Activated CD4-positive, alpha-beta T cell treated with anti-CD3 and anti-CD28 coated beads, Interleukin-2, amount 10 ng/mL, durations not matched to agents 7 days and 5 days (primary cell): Measurements from ENCODE around the gene TAF8. TPM values are rescaled to one million over a fixed set of nuclear protein-coding genes. Genes with fewer than 3 reads are reported as not detected.

Experiments
- CTCF ChIA-PET: fragments of 350-600 bp; sonication (Branson Sonifier 250); formaldehyde crosslinking; loops from one replicate; lab custom pipeline; 2021; ENCODE audit warnings: antibody characterized with exemption; lab: Charles Lee
- POLR2A ChIA-PET: fragments of 350-600 bp; sonication (Branson Sonifier 250); formaldehyde crosslinking; loops from one replicate; lab custom pipeline; 2021; ENCODE audit warnings: antibody characterized with exemption; lab: Charles Lee
- DNase-seq: peaks from one replicate; pipeline ENCODE4 v3.0.0-alpha.2; 2020
- H3K27ac Mint-ChIP-seq: one replicate; pipeline ENCODE4 v1.8.0; 2021; ENCODE audit warnings: mild to moderate bottlenecking, moderate library complexity, mixed read lengths
- H3K27me3 Mint-ChIP-seq: one replicate; pipeline ENCODE4 v1.8.0; 2021; ENCODE audit warnings: mixed read lengths
- H3K36me3 Mint-ChIP-seq: one replicate; pipeline ENCODE4 v1.8.0; 2021; ENCODE audit warnings: low read depth, mixed read lengths
- H3K4me1 Mint-ChIP-seq: one replicate; pipeline ENCODE4 v1.8.0; 2021; ENCODE audit warnings: mixed read lengths
- H3K4me3 Mint-ChIP-seq: one replicate; pipeline ENCODE4 v1.8.0; 2021; ENCODE audit warnings: mild to moderate bottlenecking, moderate library complexity, mixed read lengths
- H3K9me3 Mint-ChIP-seq: one replicate; pipeline ENCODE4 v1.8.0; 2021; ENCODE audit warnings: mixed read lengths
- total RNA-seq, 2 experiments: library from RNA; stranded (reverse); gene quantifications; one replicate each; pipeline ENCODE4 v1.2.3, GENCODE V29; 2021

Gene TAF8
- total RNA-seq, 2 experiments from 2014 or later, result 53.2 to 60.2 TPM

DNA sequence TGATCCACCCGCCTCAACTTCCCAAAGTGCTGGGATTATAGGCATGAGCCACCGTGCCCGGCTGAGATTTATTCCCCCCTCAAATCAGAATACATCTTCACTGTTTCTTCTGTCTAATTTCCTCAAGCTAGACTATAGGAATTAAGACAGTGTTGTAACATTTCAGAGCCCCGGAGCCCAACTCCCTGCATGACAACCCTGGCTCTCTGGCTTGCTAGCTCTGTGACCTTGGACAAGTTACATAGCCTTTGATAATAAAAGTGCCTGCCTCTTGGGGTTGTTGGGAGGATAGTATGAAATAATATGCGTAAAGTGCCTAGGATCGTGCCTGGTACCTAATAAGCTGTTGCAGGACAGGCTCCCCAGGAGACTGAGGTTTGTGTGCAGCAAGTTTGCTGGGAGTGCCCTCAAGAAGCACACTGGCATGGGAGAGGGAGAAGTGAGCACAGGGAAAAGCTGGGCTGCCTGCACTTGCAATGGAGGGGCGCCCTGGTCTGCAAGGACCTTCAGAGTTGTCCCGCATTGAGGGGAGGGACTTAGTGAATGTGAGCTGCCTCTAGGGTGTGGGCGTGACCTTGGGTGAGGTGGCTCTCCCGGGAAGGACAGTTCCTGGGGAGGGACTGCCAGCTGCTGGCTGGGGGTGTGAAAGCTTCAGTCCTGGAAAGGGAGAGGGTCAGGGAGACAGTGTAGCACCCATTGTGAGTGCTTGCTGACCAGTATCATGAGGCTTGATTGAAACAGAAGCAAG lies 43.4 kb downstream of the TAF8 start:
- Mint-ChIP-seq H3K27ac (no peak overlapping the region), H3K4me3 (no peak overlapping the region), H3K36me3 (no peaks in the 10 kb centered on the region), H3K27me3 (no peaks in the 10 kb centered on the region), H3K9me3 (no peaks in the 10 kb centered on the region), H3K4me1 (no peaks in the 10 kb centered on the region)
- DNase-seq, result no peak
- CTCF ChIA-PET, result interaction anchor here (1.2 to 10.6 kb wide), 6 partner anchors 10 to 318 kb away, joined by 3 to 62 read pairs (median 4); no protein-coding TSS in a partner anchor
- POLR2A ChIA-PET, result no interaction called here

DNA sequence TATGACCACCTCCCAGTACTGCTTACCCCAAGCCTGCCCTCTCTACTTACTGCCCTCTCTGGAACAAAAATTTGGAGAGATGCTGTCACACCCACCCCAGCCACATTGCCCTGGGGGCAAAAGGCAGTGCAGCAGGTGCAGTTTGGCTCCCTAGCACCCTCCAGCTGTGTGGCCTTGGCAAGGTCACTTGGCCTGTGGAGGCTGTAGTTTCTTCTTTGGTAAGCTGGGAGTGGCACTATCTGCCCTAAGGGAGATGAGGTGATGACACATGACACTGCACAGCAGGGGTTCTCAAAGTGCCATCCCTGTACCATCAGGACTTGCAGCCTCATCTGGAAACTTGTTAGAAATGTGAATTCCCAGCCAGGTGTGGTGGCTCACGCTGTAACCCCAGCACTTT lies 44.8 kb downstream of the TAF8 start:
- Mint-ChIP-seq H3K4me3 (no peak overlapping the region), H3K27ac (no peak overlapping the region), H3K27me3 (no peaks in the 10 kb centered on the region), H3K36me3 (no peaks in the 10 kb centered on the region), H3K9me3 (no peaks in the 10 kb centered on the region), H3K4me1 (peaks cover 6% of the 10 kb centered on the region)
- ChIA-PET POLR2A (interaction anchor here (0.6 kb wide), 1 partner anchor 17 kb away, joined by 5 read pairs; no protein-coding TSS in a partner anchor), CTCF (interaction anchor here (0.6 to 10.6 kb wide), 7 partner anchors 8 to 28 kb away, joined by 3 to 62 read pairs (median 3); no protein-coding TSS in a partner anchor)
- no peak for DNase-seq

- Mint-ChIP-seq H3K9me3 (no peaks in the 10 kb centered on the region), H3K4me1 (peaks cover 9% of the 10 kb centered on the region), H3K4me3 (no peak overlapping the region), H3K36me3 (no peaks in the 10 kb centered on the region), H3K27ac (no peak overlapping the region), H3K27me3 (no peaks in the 10 kb centered on the region)
- DNase-seq, result no peak
- POLR2A ChIA-PET, result no interaction called here
- CTCF ChIA-PET, result interaction anchor here (0.9 to 10.6 kb wide), 7 partner anchors 8 to 29 kb away, joined by 3 to 62 read pairs (median 3); no protein-coding TSS in a partner anchor
These were observed 45.6 kb downstream of the TAF8 start for GRCh38 chr6:42095776-42096541.

DNA sequence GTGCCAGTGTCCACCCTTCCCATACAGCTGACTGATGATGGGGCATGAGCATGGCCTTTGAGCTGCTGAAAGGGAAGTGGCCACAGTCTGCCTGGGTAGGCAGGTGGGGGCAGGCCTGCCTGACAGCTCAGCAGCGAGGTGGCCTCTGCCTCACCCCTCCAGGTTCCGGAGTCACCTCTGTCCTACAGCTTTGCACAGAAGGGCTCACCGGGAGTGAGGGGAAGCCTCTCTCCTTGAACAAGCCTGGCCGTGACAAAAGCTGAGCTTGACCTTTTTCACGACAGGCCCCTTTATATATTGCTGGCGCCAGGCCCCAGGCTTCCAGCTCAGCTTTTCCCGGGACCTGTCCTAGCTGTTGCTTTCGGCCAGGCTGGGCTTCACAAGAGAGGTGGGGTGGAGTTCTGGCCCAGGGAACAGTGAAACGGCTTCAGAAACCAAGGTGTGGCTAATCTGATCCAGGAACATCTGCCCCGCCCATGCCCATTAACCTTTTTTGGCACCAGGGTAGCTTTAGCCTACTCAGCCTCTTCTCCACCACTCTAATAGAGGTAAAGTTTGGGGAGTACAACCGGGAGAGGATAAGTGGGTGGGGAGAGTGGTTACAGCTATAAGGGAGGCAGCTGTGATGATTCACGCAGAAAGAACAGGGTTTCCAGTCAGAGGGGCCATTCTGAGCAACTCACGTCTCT lies 49.2 kb downstream of the TAF8 start:
- POLR2A ChIA-PET, result no interaction called here
- Mint-ChIP-seq H3K36me3 (no peaks in the 10 kb centered on the region), H3K9me3 (no peaks in the 10 kb centered on the region), H3K27me3 (no peaks in the 10 kb centered on the region), H3K27ac (no peak overlapping the region), H3K4me3 (no peak overlapping the region), H3K4me1 (peaks cover 19% of the 10 kb centered on the region)
- DNase-seq, result no peak
- CTCF ChIA-PET, result interaction anchor here (0.6 to 1.5 kb wide), 3 partner anchors 32 to 313 kb away, joined by 3 to 4 read pairs (median 3); no protein-coding TSS in a partner anchor

DNA sequence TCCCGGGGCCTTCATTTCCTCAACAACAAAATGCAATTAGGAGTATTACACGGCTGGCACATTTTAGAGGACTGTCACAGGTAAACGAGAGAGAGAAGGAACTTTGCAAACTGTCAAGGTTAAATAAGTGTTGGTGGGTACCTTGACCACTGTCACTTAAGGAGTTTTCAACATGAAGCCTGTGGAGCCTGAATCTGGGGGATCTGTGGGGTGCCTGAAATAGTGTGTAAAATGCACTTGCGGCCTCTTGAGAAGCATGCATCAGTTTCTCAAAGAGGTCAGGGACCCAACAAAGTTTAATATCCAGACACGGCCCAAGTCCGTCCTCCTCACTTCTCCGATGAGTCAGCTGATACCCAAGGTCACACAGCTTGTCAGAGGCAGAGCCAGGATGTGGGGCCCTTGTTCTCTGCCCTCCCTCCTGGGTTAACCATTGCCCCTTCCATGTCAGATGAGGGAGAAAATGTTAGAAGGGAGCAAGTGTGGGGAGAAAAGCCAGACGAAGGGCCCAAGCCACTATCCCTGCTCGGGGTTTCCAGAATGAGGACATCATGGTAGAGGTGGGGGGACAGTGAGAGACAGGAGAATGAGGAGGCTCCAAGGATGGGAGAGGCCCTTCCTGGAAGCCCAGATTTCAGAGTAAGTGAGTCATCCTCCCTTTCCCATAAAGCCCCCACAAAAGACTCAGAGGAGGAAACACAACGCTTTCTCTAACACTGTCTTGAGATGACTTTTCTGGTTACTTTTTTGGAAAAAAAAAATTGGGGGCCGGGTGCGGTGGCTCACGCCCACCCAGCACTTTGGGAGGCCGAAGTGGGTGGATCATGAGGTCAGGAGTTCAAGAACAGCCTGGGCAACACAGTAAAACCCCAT lies 49.9 kb downstream of the TAF8 start:
- ChIA-PET CTCF (interaction anchor here (0.6 to 1.5 kb wide), 4 partner anchors 29 to 314 kb away, joined by 3 to 4 read pairs (median 4); no protein-coding TSS in a partner anchor), POLR2A (no interaction called here)
- Mint-ChIP-seq H3K27ac (peak overlapping the region; percentile 31), H3K4me1 (peaks cover 19% of the 10 kb centered on the region), H3K27me3 (no peaks in the 10 kb centered on the region), H3K9me3 (no peaks in the 10 kb centered on the region), H3K36me3 (no peaks in the 10 kb centered on the region), H3K4me3 (no peak overlapping the region)
- DNase-seq, result no peak

DNA sequence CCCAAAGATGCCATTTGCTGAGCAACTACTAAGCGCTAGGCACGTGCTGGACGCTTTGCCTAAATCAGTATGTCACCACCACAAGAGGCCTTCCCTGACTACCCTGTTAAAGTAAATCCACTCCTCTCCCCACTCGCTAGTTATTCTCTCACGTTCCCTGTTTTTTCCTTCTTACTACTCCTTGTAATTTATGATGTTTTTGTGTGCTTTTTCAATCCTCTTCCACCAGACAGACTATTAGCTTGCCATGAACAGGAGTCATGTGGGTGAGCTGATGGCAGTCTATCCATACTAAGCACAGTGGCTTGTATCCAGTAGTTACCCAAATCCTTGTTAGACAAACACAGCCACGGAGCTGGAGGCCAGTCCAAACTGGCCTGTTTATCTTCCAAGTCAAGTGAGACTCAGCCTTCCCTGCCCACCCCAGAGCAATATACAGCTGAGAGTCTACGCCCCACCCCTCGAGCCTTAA lies 50.9 kb downstream of the TAF8 start:
- H3K27ac Mint-ChIP-seq, result no peak overlapping the region
- H3K4me1 Mint-ChIP-seq, result peaks cover 19% of the 10 kb centered on the region
- no peak for DNase-seq
- H3K27me3 Mint-ChIP-seq, result peaks cover 6% of the 10 kb centered on the region
- POLR2A ChIA-PET, result interaction anchor here (0.6 kb wide), 1 partner anchor 11 kb away, joined by 6 read pairs; no protein-coding TSS in a partner anchor
- H3K36me3 Mint-ChIP-seq, result no peaks in the 10 kb centered on the region
- CTCF ChIA-PET, result interaction anchor here (0.6 to 1.5 kb wide), 3 partner anchors 28 to 315 kb away, joined by 3 to 4 read pairs (median 4); no protein-coding TSS in a partner anchor
- no peaks in the 10 kb centered on the region for H3K9me3 Mint-ChIP-seq
- no peak overlapping the region for H3K4me3 Mint-ChIP-seq

GRCh38 chr6:42103216-42103615 lies 52.9 kb downstream of the TAF8 start:
- H3K4me1 Mint-ChIP-seq, result peaks cover 19% of the 10 kb centered on the region
- POLR2A ChIA-PET, result no interaction called here
- DNase-seq, result no peak
- no peak overlapping the region for H3K27ac Mint-ChIP-seq
- no peaks in the 10 kb centered on the region for H3K9me3 Mint-ChIP-seq
- H3K27me3 Mint-ChIP-seq, result peaks cover 6% of the 10 kb centered on the region
- H3K4me3 Mint-ChIP-seq, result no peak overlapping the region
- CTCF ChIA-PET, result interaction anchor here (1.0 to 4.7 kb wide), 15 partner anchors 12 to 316 kb away, joined by 3 to 62 read pairs (median 9); partner anchors contain the start of genes TAF8 and TOMM6
- H3K36me3 Mint-ChIP-seq, result no peaks in the 10 kb centered on the region

DNA sequence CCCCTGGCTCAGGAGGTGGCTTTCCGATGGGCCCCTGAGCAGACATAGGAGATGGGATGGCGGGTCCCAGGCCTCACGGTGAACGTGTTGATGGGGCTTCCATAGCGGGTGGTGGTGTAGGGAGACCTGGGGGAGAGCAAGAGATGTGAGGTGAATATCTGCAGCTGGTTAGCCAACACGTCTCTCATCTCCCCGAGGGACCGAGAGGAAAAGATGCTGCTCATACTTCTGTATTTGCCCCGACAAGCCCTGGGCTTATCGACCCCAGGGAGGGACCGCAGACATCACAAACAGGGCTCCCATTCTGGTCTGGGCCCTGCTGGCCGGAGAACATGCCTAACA lies 53.4 kb downstream of the TAF8 start:
- no peaks in the 10 kb centered on the region for H3K36me3 Mint-ChIP-seq
- peaks cover 19% of the 10 kb centered on the region for H3K4me1 Mint-ChIP-seq
- H3K9me3 Mint-ChIP-seq, result no peaks in the 10 kb centered on the region
- no peak overlapping the region for H3K27ac Mint-ChIP-seq
- CTCF ChIA-PET, result interaction anchor here (0.5 to 4.7 kb wide), 32 partner anchors 12 to 619 kb away, joined by 3 to 62 read pairs (median 4); partner anchors contain the start of genes TAF8 and TOMM6
- peaks cover 6% of the 10 kb centered on the region for H3K27me3 Mint-ChIP-seq
- H3K4me3 Mint-ChIP-seq, result peak overlapping the region; percentile 48
- POLR2A ChIA-PET, result no interaction called here
- DNase-seq, result no peak

DNA sequence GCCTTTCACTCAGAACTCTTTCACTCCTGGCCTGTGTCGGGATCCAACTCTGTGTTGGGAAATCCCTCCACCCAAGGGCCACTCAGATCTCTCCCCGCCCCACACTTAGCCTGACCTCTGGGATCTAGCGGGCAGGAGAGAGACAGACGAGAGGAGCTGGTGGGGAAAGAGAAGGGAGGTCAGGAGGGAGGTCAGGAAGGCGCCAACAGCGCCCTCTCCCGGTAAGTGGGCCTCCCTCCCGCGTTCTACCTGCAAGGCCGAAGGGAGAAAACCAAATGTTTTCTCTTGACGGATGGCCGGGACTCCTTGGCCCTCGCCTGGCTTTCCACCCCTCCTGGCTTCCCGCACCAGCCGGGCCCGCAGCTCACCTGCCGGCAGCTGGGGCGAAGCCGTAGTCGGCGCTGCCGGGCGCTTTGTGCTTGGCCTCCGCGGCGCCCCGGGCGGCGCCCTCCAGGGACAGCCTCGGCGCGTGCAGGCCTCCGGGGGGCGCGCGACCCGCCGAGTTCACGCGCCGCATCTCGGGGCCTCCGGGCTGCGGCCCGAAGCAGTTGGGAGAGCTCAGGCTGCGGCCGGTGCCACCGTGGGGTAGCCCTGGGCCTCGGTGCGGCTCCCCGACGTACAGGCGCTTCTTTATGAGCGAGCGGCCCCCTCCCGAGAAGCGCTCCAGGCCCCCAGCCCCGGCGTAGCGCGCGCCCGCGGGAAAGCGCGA lies 53.9 kb downstream of the TAF8 start:
- Mint-ChIP-seq H3K27ac (no peak overlapping the region), H3K9me3 (no peaks in the 10 kb centered on the region), H3K36me3 (no peaks in the 10 kb centered on the region), H3K27me3 (peaks cover 10% of the 10 kb centered on the region), H3K4me1 (peaks cover 19% of the 10 kb centered on the region), H3K4me3 (peak overlapping the region; percentile 48)
- CTCF ChIA-PET, result interaction anchor here (0.5 to 4.7 kb wide), 42 partner anchors 11 to 619 kb away, joined by 3 to 62 read pairs (median 4); partner anchors contain the start of genes TAF8 and TOMM6
- peak; percentile 67 for DNase-seq
- POLR2A ChIA-PET, result interaction anchor here (0.6 kb wide), 1 partner anchor 48 kb away, joined by 3 read pairs; no protein-coding TSS in a partner anchor

- peaks cover 10% of the 10 kb centered on the region for H3K27me3 Mint-ChIP-seq
- no peak overlapping the region for H3K4me3 Mint-ChIP-seq
- H3K36me3 Mint-ChIP-seq, result no peaks in the 10 kb centered on the region
- H3K4me1 Mint-ChIP-seq, result peaks cover 17% of the 10 kb centered on the region
- POLR2A ChIA-PET, result no interaction called here
- H3K27ac Mint-ChIP-seq, result no peak overlapping the region
- H3K9me3 Mint-ChIP-seq, result no peaks in the 10 kb centered on the region
- CTCF ChIA-PET, result interaction anchor here (0.6 to 4.7 kb wide), 29 partner anchors 11 to 534 kb away, joined by 3 to 62 read pairs (median 5); partner anchors contain the start of genes TAF8 and TOMM6
- DNase-seq, result no peak
These were observed 54.4 kb downstream of the TAF8 start for GRCh38 chr6:42104804-42105125.

DNA sequence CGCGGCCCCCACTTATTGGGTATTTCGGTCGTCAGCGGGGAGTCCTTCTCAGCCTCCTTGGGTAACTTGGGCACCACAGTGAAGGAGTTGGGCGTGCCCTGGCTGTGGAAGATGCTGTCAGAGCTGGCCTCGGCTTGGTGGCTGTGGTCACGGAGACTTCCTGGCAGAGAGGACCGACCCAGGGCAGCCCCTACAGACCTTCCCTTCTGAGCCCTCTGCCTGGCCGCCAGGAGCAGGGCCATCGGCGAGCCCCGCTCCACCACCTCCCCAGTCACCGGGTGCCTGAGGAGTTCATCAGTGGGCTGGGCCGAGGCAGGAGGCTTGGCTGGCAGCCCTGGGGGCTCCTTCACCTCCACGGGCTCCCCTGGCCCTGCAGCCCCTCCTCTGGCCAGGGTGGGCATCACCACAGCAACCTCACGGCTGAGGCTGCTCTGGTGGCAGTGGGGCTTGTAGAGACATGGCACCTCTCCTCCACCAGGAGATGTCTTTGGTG lies 54.9 kb downstream of the TAF8 start:
- POLR2A ChIA-PET, result no interaction called here
- peaks cover 10% of the 10 kb centered on the region for H3K27me3 Mint-ChIP-seq
- no peaks in the 10 kb centered on the region for H3K9me3 Mint-ChIP-seq
- no peaks in the 10 kb centered on the region for H3K36me3 Mint-ChIP-seq
- no peak overlapping the region for H3K27ac Mint-ChIP-seq
- H3K4me1 Mint-ChIP-seq, result peaks cover 12% of the 10 kb centered on the region
- CTCF ChIA-PET, result interaction anchor here (0.6 to 4.7 kb wide), 22 partner anchors 10 to 443 kb away, joined by 3 to 62 read pairs (median 6); partner anchors contain the start of genes TAF8 and TOMM6
- H3K4me3 Mint-ChIP-seq, result no peak overlapping the region
- no peak for DNase-seq
